Myocyte (in vitro differentiated cells): ENCODE results near the gene UBN2. TPM values are rescaled to one million over a fixed set of nuclear protein-coding genes. Genes with fewer than 3 reads are reported as not detected.

Experiments
- DNase-seq: peaks from one replicate; pipeline ENCODE4 v3.0.0-alpha.2; 2012; ENCODE audit warnings: low read depth
- total RNA-seq: library from RNA; depleted of rRNA; stranded (reverse); fragments of >200 nt; gene quantifications from 2 replicates; pipeline ENCODE4 v1.2.3, GENCODE V29; 2014

Gene UBN2
- total RNA-seq, 1 donor from 2014 or later, result 12.1 TPM

DNA sequence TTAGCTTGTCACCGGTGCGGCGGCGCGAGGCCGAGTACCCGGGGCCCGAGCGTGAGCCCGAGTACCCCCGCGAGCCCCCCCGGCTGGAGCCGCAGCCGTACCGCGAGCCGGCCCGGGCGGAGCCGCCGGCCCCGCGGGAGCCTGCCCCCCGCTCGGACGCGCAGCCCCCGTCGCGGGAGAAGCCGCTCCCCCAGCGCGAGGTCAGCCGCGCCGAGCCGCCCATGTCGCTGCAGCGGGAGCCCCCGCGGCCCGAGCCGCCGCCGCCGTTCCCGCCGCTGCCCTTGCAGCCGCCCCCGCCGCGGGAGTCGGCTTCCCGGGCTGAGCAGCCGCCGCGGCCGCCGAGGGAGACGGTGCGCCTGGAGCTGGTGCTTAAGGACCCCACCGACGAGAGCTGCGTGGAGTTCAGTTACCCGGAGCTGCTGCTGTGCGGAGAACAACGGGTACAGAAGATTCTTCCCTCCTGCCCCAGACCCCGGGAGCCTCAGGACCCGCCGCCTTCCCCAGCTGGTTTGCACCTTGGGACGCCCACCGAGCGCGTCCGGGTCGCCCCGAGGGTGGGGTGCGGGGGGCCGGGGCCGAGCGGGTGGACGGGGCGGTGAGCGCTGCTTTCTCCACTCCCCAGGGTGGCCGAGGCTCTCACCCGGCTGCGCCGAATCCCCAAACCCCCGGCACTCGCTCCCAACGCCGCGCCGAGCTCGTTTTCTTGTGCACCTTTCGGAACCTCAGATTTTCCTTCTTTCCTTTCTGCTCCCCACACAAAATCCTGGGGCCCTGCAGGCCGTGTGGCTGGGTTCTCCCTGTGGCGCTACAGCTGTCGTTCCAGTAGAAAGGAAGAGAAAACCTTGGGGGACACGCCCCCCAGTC lies 708 bp downstream of the UBN2 start:
- DNase-seq, result peak; percentile 49

GRCh38 chr7:139232377-139232717 lies 1.3 kb downstream of the UBN2 start:
- DNase-seq, result no peak

- peak; percentile 5 for DNase-seq
Measured at GRCh38 chr7:139232904-139233303, 1.9 kb downstream of the UBN2 start.

GRCh38 chr7:139241258-139241657 lies 10.2 kb downstream of the UBN2 start:
- no peak for DNase-seq

DNA sequence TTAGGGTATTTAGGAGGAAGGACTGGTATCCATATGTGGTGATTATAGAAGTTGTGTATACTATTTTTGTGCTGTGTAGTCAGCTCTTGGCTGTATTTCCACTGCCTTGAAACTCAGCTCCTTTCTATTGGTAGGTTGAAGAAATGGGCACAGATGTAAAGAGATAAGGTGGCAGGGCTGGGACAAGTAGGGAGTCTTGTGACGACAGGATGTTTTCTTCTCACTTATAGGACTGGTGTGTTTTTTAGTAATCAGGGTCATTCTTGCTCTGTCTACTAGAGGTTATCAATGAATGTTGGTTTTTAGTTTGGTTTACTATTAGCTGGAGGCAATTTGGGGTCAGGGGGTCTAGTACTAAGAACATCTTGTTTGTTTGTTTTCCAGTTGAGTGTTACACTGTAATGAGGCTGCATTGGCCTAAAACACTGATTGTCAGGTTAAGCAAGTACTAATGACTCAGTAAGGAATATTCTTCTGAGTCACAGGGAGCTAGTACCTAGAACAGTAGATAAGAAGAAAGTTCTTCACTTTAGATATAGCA lies 11.8 kb downstream of the UBN2 start:
- DNase-seq, result no peak

DNA sequence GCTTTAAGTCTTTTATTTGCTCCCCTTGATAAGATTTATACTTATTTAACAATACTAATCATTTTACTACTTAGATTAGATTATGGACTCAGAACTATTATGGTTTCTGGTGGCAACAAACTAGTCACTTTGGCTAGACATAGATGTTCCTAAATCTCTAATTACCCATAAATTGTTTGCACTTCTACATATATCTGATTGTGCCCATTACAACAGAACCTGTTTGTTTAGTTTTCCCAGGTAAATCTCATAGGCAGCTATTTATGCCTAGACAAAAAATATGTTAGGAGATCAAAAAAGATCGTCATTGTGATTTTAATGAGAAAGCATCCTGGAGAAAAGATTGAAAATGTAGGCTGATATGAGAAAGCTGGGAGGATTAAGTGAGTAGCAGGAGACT lies 14.4 kb downstream of the UBN2 start:
- DNase-seq, result no peak

GRCh38 chr7:139246494-139246893 lies 15.5 kb downstream of the UBN2 start:
- peak; percentile 46 for DNase-seq

GRCh38 chr7:139246905-139247304 lies 15.9 kb downstream of the UBN2 start:
- peak; percentile 70 for DNase-seq

DNA sequence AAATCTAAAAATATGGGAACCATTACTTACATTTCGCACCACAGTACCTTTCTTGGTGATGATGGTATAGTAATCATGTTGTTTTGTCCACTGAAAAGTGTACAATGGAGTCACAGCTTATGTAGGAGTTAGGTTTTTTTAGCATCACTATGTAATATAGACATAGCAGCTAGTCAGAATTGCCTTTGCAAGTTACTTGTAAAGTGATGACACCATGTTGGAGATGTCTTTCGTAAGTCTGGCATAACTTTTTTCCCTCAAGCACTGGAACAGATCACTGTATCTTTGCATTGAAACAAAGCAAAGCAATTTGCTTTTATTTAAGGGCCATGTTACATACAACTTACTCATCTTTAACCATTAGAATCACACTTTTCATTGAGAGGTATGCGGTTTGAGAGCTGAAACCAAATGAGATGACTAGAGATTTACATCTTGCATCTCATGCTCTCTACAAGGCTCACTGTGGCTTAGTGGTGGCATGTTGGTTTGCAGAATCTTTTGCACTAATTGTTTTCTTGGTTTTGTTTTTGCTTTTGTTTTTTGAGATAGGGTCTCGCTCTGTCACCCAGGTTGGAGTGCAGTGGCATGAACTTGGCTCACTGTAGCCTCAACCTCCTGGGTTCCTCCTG lies 18.3 kb downstream of the UBN2 start:
- no peak for DNase-seq

- DNase-seq, result peak; percentile 17
Measured at GRCh38 chr7:139252451-139252850, 21.4 kb downstream of the UBN2 start.

- DNase-seq, result no peak
Measured at GRCh38 chr7:139254281-139254680, 23.2 kb downstream of the UBN2 start.

DNA sequence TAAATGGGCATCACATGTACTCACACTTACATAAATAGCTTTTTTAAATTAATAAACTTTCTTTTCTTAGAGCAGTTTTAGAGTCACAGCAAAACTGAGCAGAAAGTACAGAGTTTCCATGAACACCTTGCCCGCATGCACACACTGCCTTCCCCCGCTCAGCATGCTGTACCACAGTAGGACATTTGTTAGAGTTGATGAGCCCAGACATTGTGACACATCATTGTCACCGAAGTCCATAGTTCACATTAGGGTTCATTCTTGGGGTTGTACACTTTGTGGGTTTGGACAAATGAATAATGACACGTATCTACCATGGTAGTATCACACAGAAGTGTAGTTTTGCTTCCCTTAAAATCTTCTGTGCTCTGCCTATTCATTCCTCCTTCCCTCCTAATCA lies 23.7 kb downstream of the UBN2 start:
- DNase-seq, result no peak

DNA sequence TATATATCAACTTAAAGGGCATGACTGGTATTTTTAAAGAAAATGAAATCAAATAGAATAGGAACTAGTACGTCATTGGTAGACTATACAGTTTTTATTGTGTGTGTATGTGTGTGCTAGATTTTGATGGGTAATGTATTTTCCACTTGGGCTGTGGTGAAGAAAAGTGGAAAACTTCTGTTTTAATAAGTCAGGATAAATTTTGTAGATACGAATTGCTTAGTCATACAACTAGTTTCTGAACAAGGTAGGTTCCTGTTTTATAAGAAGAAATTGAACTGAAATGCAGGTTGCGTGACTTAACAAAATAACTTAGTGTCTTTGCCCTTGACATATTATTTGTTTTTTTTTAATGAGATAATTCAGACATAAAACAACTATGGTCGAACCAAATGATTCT lies 24.3 kb downstream of the UBN2 start:
- DNase-seq, result no peak

DNA sequence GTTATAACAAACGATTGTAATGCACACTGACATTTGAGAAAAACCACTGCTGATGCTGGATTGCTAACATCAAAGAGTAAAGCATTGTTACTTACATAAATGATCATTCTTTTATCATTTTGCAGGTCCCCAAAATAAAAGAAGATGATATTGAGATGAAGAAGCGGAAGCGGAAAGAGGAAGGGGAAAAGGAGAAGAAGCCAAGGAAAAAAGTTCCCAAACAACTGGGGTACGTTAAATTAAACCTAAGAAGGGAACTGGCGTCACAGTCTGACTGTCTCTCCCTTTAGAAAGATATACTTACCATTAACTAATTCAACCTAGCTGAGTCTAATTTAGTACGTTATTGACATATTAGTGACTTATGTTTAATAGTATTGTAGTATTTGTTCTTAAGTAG lies 28.1 kb downstream of the UBN2 start:
- DNase-seq, result no peak

GRCh38 chr7:139264220-139264619 lies 33.2 kb downstream of the UBN2 start:
- DNase-seq, result peak; percentile 60

DNA sequence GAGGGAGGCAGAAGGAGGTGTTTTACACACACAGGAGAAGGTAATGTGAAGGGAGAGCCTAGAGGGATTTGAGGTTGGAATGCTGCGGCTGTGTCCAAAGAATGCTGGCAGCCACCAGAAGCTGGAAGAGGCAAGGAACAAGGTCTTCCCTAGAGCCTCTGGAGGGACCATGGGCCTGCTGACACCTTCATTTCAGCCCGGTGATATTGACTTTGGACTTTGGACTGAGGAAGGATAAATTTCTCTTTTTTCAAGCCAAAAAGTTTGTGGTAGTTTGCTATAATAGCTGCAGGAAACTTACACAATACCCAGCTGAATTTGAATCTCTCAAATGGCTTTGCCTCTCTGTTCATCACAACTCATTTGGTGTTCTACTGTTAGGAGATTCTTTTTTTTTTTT lies 34.6 kb downstream of the UBN2 start:
- DNase-seq, result no peak

GRCh38 chr7:139271718-139272628 lies 40.9 kb downstream of the UBN2 start:
- DNase-seq, result peak; percentile 30

GRCh38 chr7:139284252-139284896 lies 53.3 kb downstream of the UBN2 start:
- no peak for DNase-seq

GRCh38 chr7:139286144-139286543 lies 55.1 kb downstream of the UBN2 start:
- DNase-seq, result no peak

DNA sequence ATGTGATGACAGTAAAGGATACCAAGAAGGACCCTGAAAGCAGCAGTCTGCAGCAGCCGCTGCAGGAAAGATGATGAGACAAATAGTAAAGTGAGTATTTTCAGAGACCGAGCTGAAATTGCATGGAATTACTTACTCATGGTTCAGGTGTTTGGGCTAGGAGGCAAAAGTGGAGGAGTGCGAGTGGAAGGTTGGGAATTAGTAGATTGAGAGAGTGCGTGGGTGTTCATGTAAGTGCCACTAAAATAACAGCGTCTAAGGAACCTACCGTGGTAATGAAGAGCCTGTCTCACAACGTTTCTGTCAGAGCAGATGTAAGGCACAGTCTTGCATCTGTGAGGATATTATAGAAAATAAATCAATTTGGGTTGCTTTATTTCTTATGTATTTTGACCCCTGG lies 61.8 kb downstream of the UBN2 start:
- DNase-seq, result no peak

- DNase-seq, result no peak
Measured at GRCh38 chr7:139293534-139293933, 62.5 kb downstream of the UBN2 start.
